Ectodermal cell (in vitro differentiated cells): ENCODE measurements around the gene OR13C8.

ENCODE experiments used
- H3K27ac ChIP-seq: 2 replicates; pipeline ENCODE4 v1.7.0; 2013; ENCODE audit warnings: mild to moderate bottlenecking, low read depth, low read length; ENCODE audit not compliant: insufficient read depth, poor library complexity, severe bottlenecking
- H3K27me3 ChIP-seq: 2 replicates; pipeline ENCODE4 v1.7.0; 2013; ENCODE audit warnings: mild to moderate bottlenecking, low read length; ENCODE audit not compliant: insufficient read depth, control insufficient read depth, poor library complexity, severe bottlenecking
- H3K36me3 ChIP-seq: one replicate; pipeline ENCODE4 v1.7.0; 2013; ENCODE audit warnings: low read length; ENCODE audit not compliant: control insufficient read depth, insufficient read depth
- H3K4me1 ChIP-seq: one replicate; pipeline ENCODE4 v1.7.0; 2013; ENCODE audit warnings: low read length; ENCODE audit not compliant: control insufficient read depth, insufficient read depth
- H3K4me3 ChIP-seq: 2 replicates; pipeline ENCODE4 v1.7.0; 2013; ENCODE audit warnings: low read depth, low read length, control low read depth; ENCODE audit not compliant: insufficient read depth
- H3K9me3 ChIP-seq: 2 replicates; pipeline ENCODE4 v1.7.0; 2013; ENCODE audit warnings: mild to moderate bottlenecking, low read length, moderate library complexity; ENCODE audit not compliant: control insufficient read depth
- WGBS, 2 experiments: methylation state at CpG; one replicate each; pipeline ENCODE4 v1.1.7; 2013; ENCODE audit warnings: missing lambda C conversion rate in 2 of 2; 5-methylcytosine and 5-hydroxymethylcytosine counted together

The OR13C8 gene

DNA sequence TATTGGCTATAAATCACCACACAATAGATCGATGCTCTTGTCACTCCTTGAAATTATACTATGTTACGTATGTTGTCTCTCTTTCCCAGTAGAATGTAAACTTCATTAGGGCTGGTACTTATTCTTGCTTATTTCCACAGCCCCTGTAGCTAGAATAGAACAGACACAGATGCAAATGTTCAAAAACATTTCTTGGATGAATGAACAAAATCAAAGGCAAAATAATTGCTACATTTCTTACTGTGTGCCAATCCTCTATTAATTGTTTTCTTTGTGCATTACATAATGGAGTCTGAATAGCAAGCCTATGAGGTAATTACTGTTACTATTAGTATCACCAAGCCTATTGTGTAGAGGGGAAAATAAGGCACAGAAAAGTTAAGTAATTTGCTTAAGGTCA, 37.2 kb downstream of the OR13C8 start:
- Histone ChIP-seq H3K36me3 (no peaks in the 10 kb centered on the region), H3K4me1 (no peaks in the 10 kb centered on the region), H3K27ac (no peak overlapping the region), H3K27me3 (no peaks in the 10 kb centered on the region), H3K9me3 (no peaks in the 10 kb centered on the region), H3K4me3 (no peak overlapping the region)
- 86 to 94% methylated on average over 2 of the region's 2 CpGs for WGBS, 2 experiments

DNA sequence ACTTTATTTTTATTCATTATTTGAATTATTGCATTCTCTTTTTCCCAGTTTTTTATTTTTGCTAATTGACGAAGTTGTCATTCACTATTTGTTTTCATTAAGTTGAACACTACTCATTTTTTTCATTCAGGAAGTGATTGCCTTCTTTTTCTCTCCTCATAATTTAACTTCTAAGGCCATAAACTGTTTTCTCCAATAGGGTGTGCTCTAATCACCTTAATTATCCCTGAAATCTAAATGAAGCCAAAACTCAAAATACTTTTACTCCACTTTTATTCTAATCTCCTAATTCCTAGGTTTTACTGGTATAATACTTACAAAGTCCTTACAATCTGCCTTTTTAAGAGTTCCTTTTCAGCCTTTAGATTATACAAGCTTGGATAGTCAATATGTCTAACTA, 39.4 kb downstream of the OR13C8 start:
- Histone ChIP-seq H3K4me3 (no peak overlapping the region), H3K9me3 (no peaks in the 10 kb centered on the region), H3K27ac (no peak overlapping the region), H3K4me1 (no peaks in the 10 kb centered on the region), H3K36me3 (no peaks in the 10 kb centered on the region), H3K27me3 (no peaks in the 10 kb centered on the region)
- WGBS, 2 experiments = 50 to 60% methylated on average over 1 of the region's 1 CpG

GRCh38 chr9:104611213-104611612, 42.2 kb downstream of the OR13C8 start:
- Histone ChIP-seq H3K4me1 (no peaks in the 10 kb centered on the region), H3K4me3 (no peak overlapping the region), H3K36me3 (no peaks in the 10 kb centered on the region), H3K27ac (no peak overlapping the region), H3K9me3 (no peaks in the 10 kb centered on the region), H3K27me3 (no peaks in the 10 kb centered on the region)
- 79 to 94% methylated on average over 2 of the region's 2 CpGs for WGBS, 2 experiments

DNA sequence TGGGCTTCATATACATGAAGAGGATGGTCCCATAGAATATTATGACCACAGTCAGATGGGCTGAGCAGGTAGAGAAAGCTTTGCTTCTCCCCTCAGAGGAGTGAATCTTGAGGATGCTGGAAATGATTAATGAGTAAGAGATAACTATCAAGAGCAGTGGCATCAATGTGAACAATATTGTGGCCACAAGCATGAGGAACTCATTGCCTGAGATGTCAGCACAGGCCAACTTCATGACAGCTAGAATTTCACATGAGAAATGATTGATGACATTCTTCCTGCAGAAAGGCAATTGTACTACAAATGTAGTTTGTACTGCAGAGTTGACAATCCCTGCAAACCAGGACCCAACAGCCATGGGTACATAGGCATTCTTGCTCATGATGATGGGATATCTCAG, 48.5 kb downstream of the OR13C8 start:
- no peak overlapping the region for H3K27ac ChIP-seq
- H3K9me3 ChIP-seq = no peaks in the 10 kb centered on the region
- no peaks in the 10 kb centered on the region for H3K36me3 ChIP-seq
- H3K4me1 ChIP-seq = no peaks in the 10 kb centered on the region
- no peak overlapping the region for H3K4me3 ChIP-seq
- H3K27me3 ChIP-seq = no peaks in the 10 kb centered on the region

GRCh38 chr9:104618104-104618503, 49.1 kb downstream of the OR13C8 start, which contains the start of gene OR13C9:
TSS of gene OR13C9 (minus strand) at chr9:104618204. CDS start at chr9:104618204, 0 bp downstream.
- Histone ChIP-seq H3K27ac (no peak within 1 kb of the TSS), H3K27me3 (no peaks in the 10 kb centered on the region), H3K9me3 (no peaks in the 10 kb centered on the region), H3K36me3 (no peaks in the 10 kb centered on the region), H3K4me3 (no peak within 1 kb of the TSS), H3K4me1 (no peaks in the 10 kb centered on the region)
- 86 to 90% methylated on average over 2 of the region's 2 CpGs for WGBS, 2 experiments
